ENCODE measurements around the gene MCTS1.

The MCTS1 gene

DNA sequence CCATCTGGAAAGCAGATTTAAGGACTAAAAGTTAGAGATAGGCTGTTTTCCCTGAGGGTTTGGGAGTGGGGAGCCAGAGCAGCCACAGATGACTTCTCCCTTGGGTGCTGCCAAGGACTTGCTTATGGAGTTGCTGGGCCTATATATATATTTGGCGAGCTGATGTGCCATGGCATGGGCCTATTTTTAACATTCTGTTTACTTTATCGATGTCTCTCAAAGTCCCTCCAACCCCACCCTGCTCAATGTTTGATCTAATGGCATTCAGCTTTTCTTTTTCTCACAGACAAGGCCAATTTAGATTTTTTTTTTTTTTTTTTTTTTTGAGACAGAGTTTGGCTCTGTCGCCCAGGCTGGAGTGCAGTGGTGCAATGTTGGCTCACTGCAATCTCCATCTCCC is 37.1 kb upstream of the MCTS1 start:
- Histone ChIP-seq H3K14ac (ENCODE audit: low read length in 2 of 2) (no peak overlapping the region), H2BK15ac (ENCODE audit: low read depth, poor library complexity, severe bottlenecking) (no peak overlapping the region), H3K9me3 (ENCODE audit: control insufficient read depth, low read length) (no peaks in the 10 kb centered on the region), H3K27ac (ENCODE audit: low read length, poor library complexity, severe bottlenecking) (no peak overlapping the region), H2AK5ac (ENCODE audit: low read length, severe bottlenecking) (no peak overlapping the region), H4K91ac (ENCODE audit: low read length) (no peak overlapping the region), H3K23ac (ENCODE audit: low read length in 2 of 2) (no peak overlapping the region), H2AFZ (ENCODE audit: low read depth, low read length) (no peak overlapping the region), H2BK5ac (ENCODE audit: low read depth, low read length, poor library complexity, severe bottlenecking) (no peak overlapping the region), H3K4me3 (ENCODE audit: insufficient read depth in 1 of 2, low read depth in 1 of 2, low read length in 2 of 2) (no peak overlapping the region), H3K9ac (ENCODE audit: low read length) (no peak overlapping the region), H2BK12ac (ENCODE audit: low read length in 2 of 2) (no peak overlapping the region), H4K8ac (ENCODE audit: low read length) (no peak overlapping the region), H3K18ac (ENCODE audit: low read depth in 1 of 2, low read length in 2 of 2) (no peak overlapping the region), H3K79me1 (replicated peaks; ENCODE audit: low read length, poor library complexity, severe bottlenecking) (peaks cover 3% of the 10 kb centered on the region), H3K4me2 (ENCODE audit: low read length, poor library complexity, severe bottlenecking) (no peak overlapping the region), H3K36me3 (ENCODE audit: control insufficient read depth in 1 of 2, insufficient read depth in 2 of 2, low read depth in 1 of 2, low read length in 2 of 2) (no peaks in the 10 kb centered on the region), H3K27me3 (ENCODE audit: control insufficient read depth in 1 of 2, insufficient read depth in 1 of 2, low read length in 2 of 2) (no peaks in the 10 kb centered on the region), H3K4ac (ENCODE audit: low read depth in 1 of 2, low read length in 2 of 2) (no peak overlapping the region), H3K4me1 (ENCODE audit: control insufficient read depth, insufficient read depth, low read depth, low read length) (peaks cover 3% of the 10 kb centered on the region), H2BK120ac (ENCODE audit: low read depth, low read length) (no peak overlapping the region)
- no peak for DNase-seq
- 100% methylated on average over 1 of the region's 3 CpGs for WGBS

DNA sequence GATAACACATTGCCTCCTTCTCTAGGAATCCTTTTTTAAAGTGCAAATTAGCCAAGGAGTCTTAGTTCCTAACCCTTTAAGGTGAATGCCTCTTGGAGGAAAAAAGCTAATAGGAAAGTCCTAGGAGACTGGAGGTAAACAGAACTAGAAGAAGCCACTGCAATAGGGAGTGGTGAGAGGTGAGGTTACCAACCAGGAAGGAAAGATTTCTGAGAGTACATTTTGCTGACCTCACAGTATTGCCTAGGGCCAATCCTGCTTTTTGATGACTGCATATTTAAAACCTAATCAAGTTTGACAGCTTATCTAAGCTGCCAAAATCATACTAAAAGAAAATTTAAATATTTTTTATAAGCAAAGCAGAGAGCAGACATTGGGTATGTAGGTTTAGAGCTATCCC is 35.9 kb upstream of the MCTS1 start:
- H3K4ac ChIP-seq (ENCODE audit: low read depth in 1 of 2, low read length in 2 of 2): no peak overlapping the region
- no peak overlapping the region for H4K8ac ChIP-seq (ENCODE audit: low read length)
- no peaks in the 10 kb centered on the region for H3K27me3 ChIP-seq (ENCODE audit: control insufficient read depth in 1 of 2, insufficient read depth in 1 of 2, low read length in 2 of 2)
- no peak overlapping the region for H3K4me2 ChIP-seq (ENCODE audit: low read length, poor library complexity, severe bottlenecking)
- H2BK120ac ChIP-seq (ENCODE audit: low read depth, low read length): no peak overlapping the region
- no peak overlapping the region for H2BK12ac ChIP-seq (ENCODE audit: low read length in 2 of 2)
- no peak overlapping the region for H3K23ac ChIP-seq (ENCODE audit: low read length in 2 of 2)
- H3K18ac ChIP-seq (ENCODE audit: low read depth in 1 of 2, low read length in 2 of 2): no peak overlapping the region
- H2AFZ ChIP-seq (ENCODE audit: low read depth, low read length): no peak overlapping the region
- no peaks in the 10 kb centered on the region for H3K79me1 ChIP-seq (replicated peaks; ENCODE audit: low read length, poor library complexity, severe bottlenecking)
- H3K27ac ChIP-seq (ENCODE audit: low read length, poor library complexity, severe bottlenecking): no peak overlapping the region
- H2BK15ac ChIP-seq (ENCODE audit: low read depth, poor library complexity, severe bottlenecking): no peak overlapping the region
- H3K36me3 ChIP-seq (ENCODE audit: control insufficient read depth in 1 of 2, insufficient read depth in 2 of 2, low read depth in 1 of 2, low read length in 2 of 2): no peaks in the 10 kb centered on the region
- H2AK5ac ChIP-seq (ENCODE audit: low read length, severe bottlenecking): no peak overlapping the region
- H3K4me3 ChIP-seq (ENCODE audit: insufficient read depth in 1 of 2, low read depth in 1 of 2, low read length in 2 of 2): no peak overlapping the region
- no peak for DNase-seq
- H4K91ac ChIP-seq (ENCODE audit: low read length): no peak overlapping the region
- H2BK5ac ChIP-seq (ENCODE audit: low read depth, low read length, poor library complexity, severe bottlenecking): no peak overlapping the region
- H3K9ac ChIP-seq (ENCODE audit: low read length): no peak overlapping the region
- H3K9me3 ChIP-seq (ENCODE audit: control insufficient read depth, low read length): no peaks in the 10 kb centered on the region
- peaks cover 3% of the 10 kb centered on the region for H3K4me1 ChIP-seq (ENCODE audit: control insufficient read depth, insufficient read depth, low read depth, low read length)
- no peak overlapping the region for H3K14ac ChIP-seq (ENCODE audit: low read length in 2 of 2)

- Histone ChIP-seq H2BK120ac (ENCODE audit: low read depth, low read length) (no peak overlapping the region), H4K8ac (ENCODE audit: low read length) (no peak overlapping the region), H3K27ac (ENCODE audit: low read length, poor library complexity, severe bottlenecking) (no peak overlapping the region), H3K23ac (ENCODE audit: low read length in 2 of 2) (no peak overlapping the region), H2AK5ac (ENCODE audit: low read length, severe bottlenecking) (no peak overlapping the region), H2BK12ac (ENCODE audit: low read length in 2 of 2) (no peak overlapping the region), H3K4me3 (ENCODE audit: insufficient read depth in 1 of 2, low read depth in 1 of 2, low read length in 2 of 2) (no peak overlapping the region), H2AFZ (ENCODE audit: low read depth, low read length) (no peak overlapping the region), H3K9ac (ENCODE audit: low read length) (no peak overlapping the region), H3K4me2 (ENCODE audit: low read length, poor library complexity, severe bottlenecking) (no peak overlapping the region), H3K4ac (ENCODE audit: low read depth in 1 of 2, low read length in 2 of 2) (no peak overlapping the region), H3K27me3 (ENCODE audit: control insufficient read depth in 1 of 2, insufficient read depth in 1 of 2, low read length in 2 of 2) (no peaks in the 10 kb centered on the region), H3K4me1 (ENCODE audit: control insufficient read depth, insufficient read depth, low read depth, low read length) (peaks cover 1% of the 10 kb centered on the region), H3K9me3 (ENCODE audit: control insufficient read depth, low read length) (no peaks in the 10 kb centered on the region), H3K36me3 (ENCODE audit: control insufficient read depth in 1 of 2, insufficient read depth in 2 of 2, low read depth in 1 of 2, low read length in 2 of 2) (no peaks in the 10 kb centered on the region), H2BK5ac (ENCODE audit: low read depth, low read length, poor library complexity, severe bottlenecking) (no peak overlapping the region), H3K79me1 (replicated peaks; ENCODE audit: low read length, poor library complexity, severe bottlenecking) (no peaks in the 10 kb centered on the region), H4K91ac (ENCODE audit: low read length) (no peak overlapping the region), H3K14ac (ENCODE audit: low read length in 2 of 2) (no peak overlapping the region), H2BK15ac (ENCODE audit: low read depth, poor library complexity, severe bottlenecking) (no peak overlapping the region), H3K18ac (ENCODE audit: low read depth in 1 of 2, low read length in 2 of 2) (no peak overlapping the region)
- WGBS: 86% methylated on average over 1 of the region's 3 CpGs
- no peak for DNase-seq
Measured at GRCh38 chrX:120568609-120569008, 35.3 kb upstream of the MCTS1 start.

DNA sequence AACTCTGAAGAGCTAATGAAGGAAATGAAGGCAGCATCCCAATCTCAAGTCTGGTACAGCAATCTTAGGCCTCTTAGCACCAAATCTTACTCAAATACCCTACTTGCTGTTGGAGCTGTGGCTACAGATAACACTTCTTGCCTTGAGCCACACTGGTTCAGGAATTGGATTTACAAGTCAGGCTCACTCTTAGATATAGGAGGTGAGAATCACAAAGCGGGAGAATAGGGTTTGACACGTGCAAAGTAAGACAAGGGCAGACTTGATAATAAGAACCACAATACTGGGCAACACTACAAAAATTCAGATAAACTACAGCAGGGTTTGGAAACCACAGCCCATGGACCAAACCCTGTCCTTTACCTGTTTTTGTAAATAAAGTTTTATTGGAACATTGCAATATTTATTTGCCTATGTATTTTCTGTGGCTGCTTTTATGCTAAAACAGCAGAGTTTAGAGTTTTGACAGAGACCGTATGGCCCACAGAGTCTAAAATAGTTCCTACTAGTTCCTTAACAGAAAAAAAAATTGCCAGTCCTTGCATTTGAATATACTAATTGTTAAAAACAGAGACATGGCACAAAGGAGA is 33.8 kb upstream of the MCTS1 start:
- H3K4me2 ChIP-seq (ENCODE audit: low read length, poor library complexity, severe bottlenecking): no peak overlapping the region
- no peaks in the 10 kb centered on the region for H3K9me3 ChIP-seq (ENCODE audit: control insufficient read depth, low read length)
- H3K4me1 ChIP-seq (ENCODE audit: control insufficient read depth, insufficient read depth, low read depth, low read length): no peaks in the 10 kb centered on the region
- no peak overlapping the region for H2AFZ ChIP-seq (ENCODE audit: low read depth, low read length)
- no peaks in the 10 kb centered on the region for H3K27me3 ChIP-seq (ENCODE audit: control insufficient read depth in 1 of 2, insufficient read depth in 1 of 2, low read length in 2 of 2)
- WGBS: no CpG with 5 or more reads among the region's 3 CpGs
- no peak overlapping the region for H3K23ac ChIP-seq (ENCODE audit: low read length in 2 of 2)
- no peak overlapping the region for H2BK5ac ChIP-seq (ENCODE audit: low read depth, low read length, poor library complexity, severe bottlenecking)
- H2BK15ac ChIP-seq (ENCODE audit: low read depth, poor library complexity, severe bottlenecking): no peak overlapping the region
- H2AK5ac ChIP-seq (ENCODE audit: low read length, severe bottlenecking): no peak overlapping the region
- no peak overlapping the region for H3K4me3 ChIP-seq (ENCODE audit: insufficient read depth in 1 of 2, low read depth in 1 of 2, low read length in 2 of 2)
- no peak overlapping the region for H2BK12ac ChIP-seq (ENCODE audit: low read length in 2 of 2)
- no peak overlapping the region for H4K8ac ChIP-seq (ENCODE audit: low read length)
- no peaks in the 10 kb centered on the region for H3K79me1 ChIP-seq (replicated peaks; ENCODE audit: low read length, poor library complexity, severe bottlenecking)
- no peak for DNase-seq
- H3K36me3 ChIP-seq (ENCODE audit: control insufficient read depth in 1 of 2, insufficient read depth in 2 of 2, low read depth in 1 of 2, low read length in 2 of 2): no peaks in the 10 kb centered on the region
- H2BK120ac ChIP-seq (ENCODE audit: low read depth, low read length): no peak overlapping the region
- H3K27ac ChIP-seq (ENCODE audit: low read length, poor library complexity, severe bottlenecking): no peak overlapping the region
- H3K14ac ChIP-seq (ENCODE audit: low read length in 2 of 2): no peak overlapping the region
- H3K4ac ChIP-seq (ENCODE audit: low read depth in 1 of 2, low read length in 2 of 2): no peak overlapping the region
- H3K18ac ChIP-seq (ENCODE audit: low read depth in 1 of 2, low read length in 2 of 2): no peak overlapping the region
- no peak overlapping the region for H3K9ac ChIP-seq (ENCODE audit: low read length)
- H4K91ac ChIP-seq (ENCODE audit: low read length): no peak overlapping the region
